Astrocyte of the cerebellum (primary cell): Measurements from ENCODE around the gene ZNF521.

Experiments used
- DNase-seq: peaks from one replicate; pipeline ENCODE4 v3.0.0-alpha.2; 2011; ENCODE audit warnings: low read depth
- H3K4me3 ChIP-seq: 2 replicates; pipeline ENCODE4 v1.5.1; 2011; ENCODE audit warnings: mild to moderate bottlenecking, low read depth, low read length, moderate library complexity
- in situ Hi-C: cut with HindIII; loops from 2 replicates; pipeline ENCODE4 v1.10.0; 2017; ENCODE audit warnings: low sequenced_read_pairs
- TF ChIP-seq, protein P1 (sequence below): IDR thresholded peaks from 2 replicates; pipeline ENCODE4 v1.5.1; 2012; ENCODE audit warnings: low read length, low read depth, moderate library complexity, mild to moderate bottlenecking; ENCODE audit errors: missing control alignments

The ZNF521 gene

DNA sequence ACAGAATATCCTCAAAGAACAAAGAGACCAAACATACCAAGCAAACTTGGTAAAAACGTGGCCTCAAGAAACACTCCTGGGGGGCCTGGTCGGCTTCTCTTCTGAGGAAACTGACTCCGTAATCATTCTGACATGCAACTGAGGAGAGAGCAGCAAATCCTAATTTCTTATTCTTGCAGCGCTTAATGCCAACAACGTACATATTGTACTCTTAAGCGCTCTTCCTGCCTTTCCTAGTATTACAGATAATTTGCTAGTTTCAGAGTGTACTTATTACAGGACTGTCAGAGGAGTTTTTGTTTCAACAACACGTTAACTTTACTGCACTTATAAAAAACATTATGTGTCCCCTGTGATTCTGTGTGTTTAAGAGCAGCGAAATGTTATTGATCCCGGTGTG lies 64.9 kb downstream of the ZNF521 start:
- TF ChIP-seq, protein P1, sequence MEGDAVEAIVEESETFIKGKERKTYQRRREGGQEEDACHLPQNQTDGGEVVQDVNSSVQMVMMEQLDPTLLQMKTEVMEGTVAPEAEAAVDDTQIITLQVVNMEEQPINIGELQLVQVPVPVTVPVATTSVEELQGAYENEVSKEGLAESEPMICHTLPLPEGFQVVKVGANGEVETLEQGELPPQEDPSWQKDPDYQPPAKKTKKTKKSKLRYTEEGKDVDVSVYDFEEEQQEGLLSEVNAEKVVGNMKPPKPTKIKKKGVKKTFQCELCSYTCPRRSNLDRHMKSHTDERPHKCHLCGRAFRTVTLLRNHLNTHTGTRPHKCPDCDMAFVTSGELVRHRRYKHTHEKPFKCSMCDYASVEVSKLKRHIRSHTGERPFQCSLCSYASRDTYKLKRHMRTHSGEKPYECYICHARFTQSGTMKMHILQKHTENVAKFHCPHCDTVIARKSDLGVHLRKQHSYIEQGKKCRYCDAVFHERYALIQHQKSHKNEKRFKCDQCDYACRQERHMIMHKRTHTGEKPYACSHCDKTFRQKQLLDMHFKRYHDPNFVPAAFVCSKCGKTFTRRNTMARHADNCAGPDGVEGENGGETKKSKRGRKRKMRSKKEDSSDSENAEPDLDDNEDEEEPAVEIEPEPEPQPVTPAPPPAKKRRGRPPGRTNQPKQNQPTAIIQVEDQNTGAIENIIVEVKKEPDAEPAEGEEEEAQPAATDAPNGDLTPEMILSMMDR, result no peak
- DNase-seq, result no peak
- in situ Hi-C loops, result no loop called here
- H3K4me3 ChIP-seq, result no peak overlapping the region

DNA sequence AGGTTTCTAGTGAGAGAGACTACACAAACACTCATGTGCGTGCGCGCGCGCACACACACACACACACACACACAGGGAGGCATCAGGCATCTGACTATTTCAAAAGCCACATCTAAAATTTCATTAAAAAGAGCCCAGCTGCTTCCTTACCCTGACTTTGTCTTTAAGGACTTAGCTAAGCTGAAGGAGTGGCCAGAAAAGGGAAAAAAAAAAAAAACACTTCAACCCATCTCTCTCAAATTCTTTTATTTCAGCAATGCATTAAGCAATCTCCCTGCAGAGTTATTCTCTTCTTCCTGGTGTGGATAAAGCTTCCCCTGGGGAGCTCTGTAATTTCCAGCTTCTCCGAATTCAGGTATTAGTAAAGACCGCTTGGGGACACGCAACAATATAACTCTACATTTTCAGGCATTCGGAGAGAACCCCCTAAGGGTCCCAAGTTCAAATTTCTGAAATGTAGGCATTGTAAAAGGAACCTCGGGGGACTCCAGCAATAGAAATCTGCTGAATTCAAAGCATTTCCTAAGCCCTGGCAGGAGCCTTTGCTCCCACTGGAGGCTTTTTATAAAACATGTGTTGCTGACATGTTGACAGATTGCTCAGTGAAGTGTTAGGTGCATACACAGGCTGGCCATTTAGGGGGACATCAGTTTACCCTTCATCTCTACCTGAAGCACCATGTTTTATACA lies 67.0 kb downstream of the ZNF521 start:
- TF ChIP-seq, protein P1, result no peak
- no peak overlapping the region for H3K4me3 ChIP-seq
- in situ Hi-C loops, result loop anchor here (5.0 kb wide), 1 partner anchor 78 kb away; no protein-coding TSS in a partner anchor
- DNase-seq, result no peak

DNA sequence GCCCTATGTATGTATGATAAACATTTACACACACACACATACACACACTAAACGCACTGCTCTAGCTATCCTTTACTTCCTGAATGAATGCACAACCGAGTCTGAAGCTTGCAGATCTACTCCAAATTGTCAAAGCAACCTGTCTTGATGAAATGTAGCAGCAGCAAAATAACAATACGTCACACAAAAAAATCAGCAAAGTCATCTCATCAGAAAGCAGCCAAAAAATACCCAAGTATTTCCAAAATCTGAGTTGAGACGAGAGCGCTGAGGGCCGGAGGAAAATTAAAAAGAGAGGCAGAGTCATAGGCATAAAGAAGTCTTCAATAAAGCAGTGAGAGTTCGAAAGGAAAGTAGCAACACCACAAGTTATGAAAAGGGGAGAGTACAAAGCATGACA lies 67.7 kb downstream of the ZNF521 start:
- DNase-seq, result no peak
- no peak overlapping the region for H3K4me3 ChIP-seq
- in situ Hi-C loops, result loop anchor here (5.0 kb wide), 1 partner anchor 77 kb away; no protein-coding TSS in a partner anchor
- TF ChIP-seq, protein P1, result no peak

DNA sequence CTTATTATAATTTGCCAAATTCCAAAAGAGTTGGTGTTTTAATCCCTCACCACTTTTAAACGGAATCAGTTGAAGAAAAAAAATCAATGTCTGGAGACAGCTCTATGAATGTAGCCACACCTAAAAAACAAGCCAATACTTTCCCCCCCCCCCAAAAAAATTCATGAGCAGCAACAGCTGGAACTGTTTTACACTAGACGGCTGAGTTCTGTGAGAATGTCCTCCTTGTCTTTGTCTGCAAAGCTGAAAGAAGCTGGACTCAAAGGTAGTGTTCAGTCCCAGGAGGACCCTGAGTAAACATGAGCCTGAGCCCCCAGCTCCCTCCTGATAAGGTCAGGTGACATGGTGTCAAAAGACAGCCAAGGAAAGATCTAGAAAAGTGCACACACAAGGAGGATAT lies 68.2 kb downstream of the ZNF521 start:
- no peak overlapping the region for H3K4me3 ChIP-seq
- TF ChIP-seq, protein P1, result no peak
- in situ Hi-C loops, result loop anchor here (5.0 kb wide), 1 partner anchor 76 kb away; no protein-coding TSS in a partner anchor
- DNase-seq, result no peak

DNA sequence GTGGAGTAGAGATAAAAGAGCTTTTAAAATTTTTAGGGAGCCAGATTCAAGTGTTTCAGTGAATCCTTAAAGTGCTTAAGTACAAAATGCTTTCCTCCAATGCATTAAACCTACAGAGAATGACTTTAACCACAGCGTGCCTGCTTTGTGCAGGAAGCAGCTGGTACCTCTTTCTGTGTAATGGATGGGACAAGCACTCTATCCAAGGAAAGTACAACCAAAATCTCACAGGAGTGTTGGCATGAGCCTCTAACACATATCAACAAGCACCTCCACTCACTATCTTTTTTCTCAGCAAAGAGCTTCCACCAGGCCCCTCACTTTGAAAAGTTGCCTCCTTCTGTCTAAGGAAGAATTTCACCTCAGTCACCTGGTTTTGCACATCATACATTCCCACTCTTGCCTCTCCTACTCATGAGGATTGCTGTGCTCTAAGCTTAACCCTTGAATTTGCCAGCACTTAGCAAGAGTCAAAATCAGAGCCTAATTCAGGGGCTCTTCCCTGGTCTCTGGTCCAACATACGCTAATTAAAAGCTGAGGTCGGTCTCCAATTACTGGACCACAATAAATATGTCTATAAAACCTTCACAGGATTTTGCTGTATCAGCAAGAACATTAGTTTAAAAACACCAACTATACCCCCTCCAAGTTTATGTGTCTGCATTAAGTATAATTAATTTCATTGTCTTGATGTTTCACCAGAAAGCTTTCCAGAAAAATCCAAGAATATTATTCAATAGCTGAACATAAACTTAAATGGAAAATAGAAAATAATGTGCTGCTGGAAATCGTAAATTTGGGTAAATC lies 68.9 kb downstream of the ZNF521 start:
- no peak for DNase-seq
- H3K4me3 ChIP-seq, result no peak overlapping the region
- TF ChIP-seq, protein P1, result no peak
- in situ Hi-C loops, result loop anchor here (5.0 kb wide), 1 partner anchor 76 kb away; no protein-coding TSS in a partner anchor

DNA sequence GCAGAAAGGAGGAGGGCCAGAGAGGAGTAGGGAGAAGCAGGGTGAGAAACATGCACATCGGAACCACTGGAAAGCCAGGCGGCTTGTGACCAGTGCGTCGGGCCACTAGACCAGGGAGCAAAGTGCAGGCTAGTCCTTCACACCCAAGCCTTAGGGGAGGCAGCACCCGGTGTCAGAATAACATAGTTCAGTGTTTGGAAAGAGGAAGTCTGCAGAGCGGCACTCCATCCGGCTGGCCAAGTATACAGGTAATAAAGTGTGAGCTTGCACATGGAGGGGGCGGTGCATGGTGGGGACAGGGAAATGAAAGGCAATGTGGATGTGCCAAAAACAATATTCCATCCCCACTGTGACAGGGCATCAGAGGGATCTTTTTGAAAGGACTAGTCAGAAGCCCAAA lies 69.7 kb downstream of the ZNF521 start:
- TF ChIP-seq, protein P1, result no peak
- DNase-seq, result no peak
- no peak overlapping the region for H3K4me3 ChIP-seq
- in situ Hi-C loops, result loop anchor here (5.0 kb wide), 1 partner anchor 75 kb away; no protein-coding TSS in a partner anchor
